ENCODE measurements around the gene P2RY8.
"Not testable (repeated sequence)": the region's sequence is repeated elsewhere in the genome, so short reads cannot be mapped to it uniquely, and the experiment has no call there.

The P2RY8 gene

DNA sequence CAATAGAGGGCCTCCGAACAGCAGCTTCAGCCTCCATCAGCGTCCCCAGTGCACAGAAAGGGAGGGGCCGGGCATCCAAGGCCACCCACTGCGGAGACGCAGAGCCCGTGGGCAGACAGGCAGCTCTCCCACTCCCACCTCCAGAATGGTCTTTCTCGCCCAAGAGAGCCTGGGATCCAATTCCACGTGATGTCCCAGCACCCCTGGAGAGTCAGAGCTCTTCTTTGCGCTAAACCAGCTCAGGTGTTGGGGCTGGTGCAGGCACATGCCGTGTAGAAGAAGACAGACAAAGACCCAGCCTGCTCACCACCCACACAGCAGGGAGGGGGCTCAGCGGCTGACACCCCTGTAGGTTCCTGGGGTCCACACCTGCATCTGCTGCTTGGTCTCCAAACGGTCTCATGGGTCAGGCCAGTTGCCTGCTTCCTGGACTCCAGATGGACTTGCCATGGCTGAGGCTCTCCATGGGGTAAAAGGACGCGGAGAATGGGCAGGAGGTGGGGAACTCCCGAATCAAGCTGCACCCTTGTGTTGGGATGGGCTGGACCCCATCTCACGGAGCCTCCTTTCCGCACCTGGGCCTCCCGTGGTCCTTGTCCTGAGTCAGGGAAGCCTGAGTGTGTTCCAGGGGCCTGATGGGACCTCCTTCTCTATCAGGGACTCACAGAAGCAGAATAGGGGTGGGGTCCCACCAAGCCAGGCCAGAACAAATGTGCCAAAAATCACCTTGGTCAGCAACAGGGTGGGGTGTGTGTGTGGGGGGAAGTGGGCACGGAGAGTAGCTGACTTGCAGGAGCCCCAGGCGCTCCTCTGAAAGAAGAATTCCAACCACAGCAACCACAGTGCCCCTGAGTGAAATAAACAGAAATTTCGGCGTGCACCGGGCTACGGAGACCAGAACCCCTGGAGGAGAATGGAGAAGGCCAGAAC is 72.7 kb downstream of the P2RY8 start:
- DNase-seq (ENCODE audit: low read depth): no peak

DNA sequence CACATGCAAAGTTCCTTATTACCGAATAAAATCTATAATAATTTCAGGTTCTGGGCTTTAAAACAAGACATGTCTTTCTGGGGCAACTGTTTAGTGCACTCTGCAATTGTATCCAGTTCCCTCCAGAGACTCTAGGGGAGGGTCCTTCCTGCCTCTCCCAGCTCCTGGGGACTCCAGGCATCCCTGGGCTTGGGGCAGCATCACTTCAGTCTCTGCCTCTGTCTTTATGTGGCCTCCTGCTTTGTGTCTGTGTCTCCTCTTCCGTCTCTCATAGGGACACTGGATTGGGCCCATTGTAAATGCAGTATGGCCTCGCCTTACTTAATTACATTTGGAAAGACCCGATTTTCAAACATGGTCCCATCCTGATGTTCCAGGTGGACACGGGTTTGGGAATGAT is 73.4 kb downstream of the P2RY8 start:
- no peak for DNase-seq (ENCODE audit: low read depth)

DNA sequence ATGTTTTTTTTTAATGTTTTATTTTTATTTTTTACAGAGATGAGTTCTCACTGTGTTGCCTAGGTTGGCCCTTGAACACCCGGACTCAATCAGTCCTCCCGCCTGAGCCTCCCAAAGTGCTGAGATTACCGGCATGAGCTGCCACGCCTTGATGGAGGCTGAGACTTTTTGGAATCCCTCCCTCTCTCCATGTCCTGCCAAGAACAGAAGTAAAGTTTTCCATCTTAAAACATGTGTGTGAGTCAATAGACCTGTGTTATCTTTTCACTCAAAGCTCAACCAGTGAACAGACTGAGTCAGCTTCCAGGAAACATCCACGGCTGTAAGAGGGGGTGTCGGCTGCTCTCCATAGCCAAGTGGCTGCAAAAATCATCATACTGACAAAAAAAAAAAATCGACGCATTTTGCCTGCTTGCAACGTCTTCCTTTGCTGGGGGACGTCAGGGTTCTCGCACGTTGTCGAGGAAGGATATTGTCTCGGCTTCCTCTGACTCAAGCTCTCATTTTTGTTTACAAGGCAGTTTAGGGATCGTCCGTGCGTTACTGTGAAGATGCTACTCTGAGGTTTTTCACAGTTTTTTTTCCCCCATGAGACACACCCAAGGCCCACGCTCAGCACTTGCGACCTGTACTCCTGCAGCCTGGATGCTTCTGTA is 74.3 kb downstream of the P2RY8 start:
- no peak for DNase-seq (ENCODE audit: low read depth)

DNA sequence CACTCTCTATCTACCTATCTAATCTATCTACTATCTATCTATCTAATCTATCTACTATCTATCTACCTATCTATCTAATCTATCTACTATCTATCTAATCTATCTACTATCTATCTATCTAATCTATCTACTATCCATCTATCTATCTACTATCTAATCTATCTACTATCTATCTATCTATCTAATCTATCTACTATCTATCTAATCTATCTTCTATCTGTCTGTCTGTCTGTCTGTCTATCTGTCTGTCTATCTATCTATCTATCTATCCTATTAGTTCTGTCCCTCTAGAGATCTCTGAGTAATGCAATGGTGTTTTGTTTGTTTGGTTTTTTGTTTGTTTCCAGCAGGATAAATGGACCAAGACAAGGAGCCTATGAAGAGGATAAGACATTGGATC is 74.9 kb downstream of the P2RY8 start:
- DNase-seq (ENCODE audit: low read depth): no peak

DNA sequence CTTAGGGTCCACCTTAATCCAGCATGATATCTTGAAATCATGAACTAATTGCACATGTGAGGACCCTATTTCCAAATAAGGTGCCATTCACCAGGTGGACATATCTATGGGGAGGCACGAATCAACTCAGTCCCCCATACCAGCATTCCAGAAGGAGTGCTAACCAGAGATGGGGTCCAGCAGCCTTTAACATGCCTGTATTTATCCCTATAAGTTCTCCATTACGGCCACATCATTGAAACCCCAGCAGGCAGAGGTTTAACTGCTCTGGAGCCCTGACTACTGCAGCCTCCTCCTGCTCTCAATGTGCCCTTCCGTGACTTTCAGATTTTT is 81.1 kb downstream of the P2RY8 start:
- no peak for DNase-seq (ENCODE audit: low read depth)

DNA sequence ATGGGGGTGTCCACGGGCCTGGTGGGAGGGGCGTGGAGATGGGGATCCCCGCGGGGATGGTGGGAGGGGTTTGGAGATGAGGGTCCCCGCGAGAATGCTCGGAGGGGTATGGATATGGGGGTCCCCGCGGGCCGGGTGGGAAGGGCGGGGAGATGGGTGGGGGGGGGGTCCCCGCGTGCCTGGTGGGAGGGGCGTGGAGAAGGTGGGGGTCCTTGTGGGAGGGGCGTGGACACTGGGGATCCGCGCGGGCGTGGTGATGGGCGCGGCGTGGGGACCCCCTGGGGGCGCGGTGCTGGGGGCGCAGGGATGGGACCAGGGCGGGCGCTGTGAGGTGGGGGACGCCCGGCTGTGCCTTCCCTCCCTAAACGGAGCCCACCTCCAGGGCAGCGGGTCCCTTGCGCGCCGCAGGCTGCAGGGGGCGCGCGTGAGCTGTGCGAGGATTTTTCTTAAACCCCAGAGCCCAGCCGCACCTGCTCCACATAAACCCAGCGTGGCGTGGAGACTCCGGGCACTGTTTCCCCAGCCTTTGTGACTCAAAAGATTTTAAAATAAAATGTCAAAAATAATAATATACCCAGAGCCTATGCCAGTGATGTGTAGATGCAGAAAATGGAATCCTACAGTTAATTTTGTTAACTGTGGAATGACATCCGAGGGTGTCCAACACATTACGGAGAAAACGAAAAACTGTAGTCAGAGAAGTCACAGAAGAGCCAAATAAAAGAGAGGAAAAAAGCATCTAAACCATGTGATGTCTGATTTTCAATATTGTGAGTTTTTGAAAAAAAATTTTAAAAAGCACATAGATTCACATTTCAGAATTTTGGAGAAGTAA is 82.8 kb downstream of the P2RY8 start:
- peak; percentile 90 for DNase-seq (ENCODE audit: low read depth)

DNA sequence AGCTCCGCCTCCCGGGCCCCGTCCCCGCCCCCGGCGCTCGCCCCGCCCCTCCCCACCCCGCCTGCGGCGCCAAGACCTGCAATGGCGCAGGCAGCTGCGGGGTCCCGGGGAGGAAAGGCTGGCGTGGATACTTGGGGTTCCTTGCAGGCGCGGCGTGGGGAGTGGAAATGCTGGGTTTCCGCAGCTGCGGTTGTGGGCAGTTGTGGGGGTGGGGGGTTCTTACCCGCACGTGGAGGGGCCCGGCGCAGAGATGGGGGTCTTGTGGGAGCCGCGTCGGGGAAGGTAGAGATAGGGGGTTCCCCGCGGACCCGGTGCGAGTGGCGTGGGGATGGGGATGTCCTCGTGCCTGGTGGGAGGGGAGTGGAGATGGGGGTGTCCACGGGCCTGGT is 83.6 kb downstream of the P2RY8 start:
- DNase-seq (ENCODE audit: low read depth): no peak

DNA sequence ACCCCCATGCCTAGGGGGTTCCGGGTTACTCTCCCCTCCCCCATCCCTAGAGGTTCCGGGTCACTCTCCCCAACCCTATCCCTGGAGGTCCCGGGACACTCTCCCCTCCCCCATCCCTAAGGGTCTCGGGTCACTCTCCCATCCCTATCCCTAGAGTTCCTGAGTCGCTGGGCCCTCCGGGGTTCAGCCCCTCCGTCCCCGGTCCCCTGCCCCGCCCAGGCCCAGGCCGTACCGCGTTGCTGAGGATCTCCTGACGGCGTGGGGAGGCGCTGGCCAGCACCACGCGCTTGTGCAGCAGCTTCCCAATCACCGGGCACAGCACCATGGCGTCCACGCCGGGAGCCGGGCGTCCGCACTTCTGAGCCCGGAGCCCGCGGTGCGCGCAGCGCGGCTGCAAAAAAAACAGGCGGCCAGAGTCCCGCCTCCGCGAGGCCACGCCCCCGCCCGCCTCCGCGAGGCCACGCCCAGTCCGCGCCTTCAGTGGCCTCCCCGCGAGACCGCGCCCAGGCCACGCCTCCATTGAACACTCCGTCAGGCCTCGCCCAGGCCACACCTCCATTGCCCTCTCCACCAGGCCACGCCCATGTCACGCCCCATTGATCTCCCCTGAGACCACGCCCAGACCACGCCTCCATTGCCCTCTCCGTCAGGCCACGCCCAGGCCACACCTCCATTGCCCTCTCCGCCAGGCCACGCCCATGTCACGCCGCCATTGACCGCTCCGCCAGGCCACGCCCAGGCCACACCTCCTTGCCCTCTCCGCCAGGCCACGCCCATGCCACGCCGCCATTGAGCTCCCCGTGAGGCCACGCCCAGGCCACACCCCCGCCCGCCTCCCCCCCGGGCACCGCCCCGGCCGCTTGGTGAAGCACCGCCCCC is 84.2 kb downstream of the P2RY8 start, which contains the start of gene ASMTL:
Gene ASMTL, minus strand, starts transcription at position 394 of the 879 bp plus-strand sequence. Its CDS starts 69 bp downstream, at position 325.
- peak; percentile 100 for DNase-seq (ENCODE audit: low read depth)

DNA sequence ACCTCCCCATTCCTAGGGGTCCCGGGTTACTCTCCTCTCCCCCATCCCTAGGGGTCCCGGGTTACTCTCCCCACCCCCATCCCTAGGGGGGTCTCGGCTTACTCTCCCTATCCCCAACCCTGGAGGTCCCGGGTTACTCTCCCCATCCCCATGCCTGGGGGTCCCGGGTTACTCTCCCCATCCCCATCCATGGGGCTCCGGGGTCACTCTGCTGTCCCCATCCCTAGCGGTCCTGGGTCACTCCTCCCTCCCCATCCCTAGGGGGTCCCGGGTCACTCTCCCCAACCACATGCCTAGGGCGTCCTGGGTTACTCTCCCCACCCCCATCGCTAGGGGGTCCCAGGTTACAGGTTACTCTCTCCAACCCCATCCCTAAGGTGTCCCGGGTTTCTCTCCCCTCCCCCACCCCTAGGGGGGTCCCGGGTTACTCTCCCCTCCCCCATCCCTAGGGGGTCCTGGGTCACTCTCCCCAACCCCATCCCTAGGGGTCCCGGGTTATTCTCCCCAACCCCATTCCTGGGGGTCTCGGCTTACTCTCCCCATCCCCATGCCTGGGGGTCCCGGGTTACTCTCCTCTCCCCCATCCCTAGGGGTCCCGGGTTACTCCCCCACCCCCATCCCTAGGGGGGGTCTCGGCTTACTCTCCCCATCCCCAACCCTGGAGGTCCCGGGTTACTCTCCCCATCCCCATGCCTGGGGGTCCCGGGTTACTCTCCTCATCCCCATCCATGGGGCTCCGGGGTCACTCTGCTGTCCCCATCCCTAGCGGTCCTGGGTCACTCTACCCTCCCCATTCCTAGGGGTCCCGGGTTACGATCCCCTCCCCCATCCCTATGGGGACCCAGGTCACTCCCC is 85.1 kb downstream of the P2RY8 start:
- DNase-seq (ENCODE audit: low read depth): no peak

DNA sequence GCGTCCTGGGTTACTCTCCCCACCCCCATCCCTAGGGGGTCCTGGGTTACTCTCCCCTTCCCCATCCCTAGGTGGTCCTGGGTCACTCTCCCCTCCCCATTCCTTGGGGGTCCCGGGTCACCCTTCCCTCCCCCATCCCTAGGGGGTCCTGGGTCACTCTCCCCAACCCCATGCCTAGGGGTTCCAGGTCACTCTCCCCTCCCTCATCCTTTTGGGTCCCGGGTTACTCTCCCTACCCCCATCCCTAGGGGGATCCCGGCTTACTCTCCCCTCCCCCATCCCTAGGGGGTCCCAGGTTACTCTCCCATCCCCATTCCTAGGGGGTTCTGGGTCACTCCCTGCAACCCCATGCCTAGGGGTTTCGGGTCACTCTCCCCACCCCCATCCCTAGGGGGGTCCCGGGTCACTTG is 85.7 kb downstream of the P2RY8 start:
- no peak for DNase-seq (ENCODE audit: low read depth)

DNA sequence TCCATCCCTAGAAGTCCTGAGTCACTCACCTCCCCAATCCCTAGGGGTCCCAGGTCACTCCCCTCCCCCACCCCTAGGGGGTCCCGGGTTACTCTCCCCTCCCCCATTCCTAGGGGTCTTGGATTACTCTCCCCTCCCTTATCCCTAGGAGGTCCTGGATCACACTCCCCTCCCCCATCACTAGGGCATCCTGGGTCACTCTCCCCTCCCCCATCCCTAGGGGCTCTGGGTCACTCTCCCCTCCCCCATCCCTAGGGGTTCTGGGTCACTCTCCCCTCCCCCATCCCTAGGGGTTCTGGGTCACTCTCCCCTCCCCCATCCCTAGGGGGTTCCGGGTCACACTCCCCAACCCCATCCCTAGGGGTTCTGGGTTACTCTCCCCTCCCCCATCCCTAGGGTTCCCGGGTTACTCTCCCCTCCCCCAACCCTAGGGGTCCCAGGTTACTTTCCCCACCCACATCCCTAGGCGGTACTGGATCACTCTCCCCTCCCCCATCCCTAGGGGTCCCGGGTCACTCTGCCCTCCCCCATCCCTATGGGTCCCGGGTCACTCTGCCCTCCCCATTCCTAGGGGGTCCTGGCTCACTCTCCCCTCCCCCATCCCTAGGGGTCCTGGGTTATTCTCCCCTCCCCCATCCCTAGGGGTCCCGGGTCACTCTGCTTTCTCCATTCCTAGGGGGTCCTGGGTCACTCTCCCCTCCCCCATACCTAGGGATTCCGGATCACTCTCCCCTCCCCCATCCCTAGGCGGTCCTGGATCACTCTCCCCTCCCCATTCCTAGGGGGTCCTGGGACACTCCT is 86.4 kb downstream of the P2RY8 start:
- DNase-seq (ENCODE audit: low read depth): no peak

DNA sequence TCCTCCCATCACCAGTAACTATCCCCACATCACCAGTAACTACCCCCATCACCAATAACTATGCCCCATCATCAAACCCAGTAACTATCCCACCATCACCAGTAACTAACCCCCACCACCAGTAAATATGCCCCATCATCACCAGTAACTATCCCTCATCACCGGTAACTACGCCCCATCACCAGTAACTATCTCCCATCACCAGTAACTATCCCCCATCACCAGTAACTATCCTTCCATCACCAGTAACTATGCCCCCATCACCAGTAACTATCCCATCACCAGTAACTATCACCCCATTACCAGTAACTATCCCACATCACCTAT is 87.2 kb downstream of the P2RY8 start:
- no peak for DNase-seq (ENCODE audit: low read depth)

DNA sequence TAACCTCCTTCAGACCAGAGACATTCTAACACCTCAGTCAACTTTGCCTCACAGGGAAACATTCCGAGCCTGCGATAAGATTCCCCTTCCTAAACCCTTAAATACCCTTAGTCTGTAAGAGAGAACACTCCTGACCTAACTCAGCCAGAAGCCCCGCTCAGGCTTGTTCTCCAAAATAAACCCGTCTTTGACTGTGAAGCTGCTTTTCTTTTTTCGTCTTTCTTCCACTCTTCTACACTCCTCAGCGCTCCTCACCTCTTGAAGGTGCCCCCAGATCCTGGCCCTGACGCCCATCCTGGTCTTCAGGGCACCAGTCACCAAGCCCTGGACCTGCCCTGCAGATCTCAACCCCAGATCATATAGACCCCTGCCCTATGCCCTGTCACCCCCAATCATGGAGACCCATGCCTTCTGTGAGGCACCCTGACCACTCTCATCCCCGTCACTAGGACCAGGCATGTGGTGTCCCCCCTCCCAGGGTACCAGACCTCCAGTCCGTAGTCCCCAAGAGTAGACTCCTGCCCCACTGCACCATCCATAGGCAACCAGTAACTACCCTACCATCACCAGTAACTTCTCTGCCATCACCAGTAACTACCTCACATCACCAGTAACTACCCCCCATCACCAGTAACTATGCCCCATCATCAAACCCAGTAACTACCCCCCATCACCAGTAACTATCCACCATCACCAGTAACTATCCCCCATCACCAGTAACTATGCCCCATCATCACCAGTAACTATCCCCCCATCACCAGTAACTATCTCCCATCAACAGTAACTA is 87.8 kb downstream of the P2RY8 start:
- no peak for DNase-seq (ENCODE audit: low read depth)

DNA sequence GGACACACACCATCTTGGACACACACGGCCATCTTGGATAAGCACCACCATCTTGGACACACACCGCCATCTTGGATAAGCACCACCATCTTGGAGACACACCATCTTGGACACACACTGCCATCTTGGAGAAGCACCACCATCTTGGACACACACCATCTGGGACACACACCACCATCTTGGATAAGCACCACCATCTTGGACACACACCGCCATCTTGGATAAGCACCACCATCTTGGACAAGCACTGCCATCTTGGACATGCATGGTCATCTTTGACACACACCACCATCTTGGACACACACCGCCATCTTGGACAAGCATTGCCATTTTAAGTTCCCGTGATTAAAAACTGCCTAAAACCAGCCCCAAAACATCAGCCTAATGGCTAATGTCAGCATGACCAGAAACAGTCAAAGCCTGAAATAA is 88.4 kb downstream of the P2RY8 start:
- not testable (repeated sequence) for DNase-seq (ENCODE audit: low read depth)

DNA sequence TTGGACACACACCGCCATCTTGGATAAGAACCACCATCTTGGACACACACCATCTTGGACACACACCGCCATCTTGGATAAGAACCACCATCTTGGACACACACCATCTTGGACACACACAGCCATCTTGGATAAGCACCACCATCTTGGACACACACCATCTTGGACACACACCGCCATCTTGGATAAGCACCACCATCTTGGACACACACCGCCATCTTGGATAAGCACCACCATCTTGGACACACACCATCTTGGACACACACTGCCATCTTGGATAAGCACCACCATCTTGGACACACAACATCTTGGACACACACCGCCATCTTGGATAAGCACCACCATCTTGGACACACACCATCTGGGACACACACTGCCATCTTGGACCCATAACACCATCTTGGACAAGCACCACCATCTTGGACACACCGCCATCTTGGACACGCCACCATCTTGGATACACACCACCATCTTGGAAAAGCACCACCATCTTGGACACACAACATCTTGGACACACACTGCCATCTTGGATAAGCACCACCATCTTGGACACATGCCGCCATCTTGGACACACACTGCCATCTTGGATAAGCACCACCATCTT is 88.9 kb downstream of the P2RY8 start:
- DNase-seq (ENCODE audit: low read depth): not testable (repeated sequence)

DNA sequence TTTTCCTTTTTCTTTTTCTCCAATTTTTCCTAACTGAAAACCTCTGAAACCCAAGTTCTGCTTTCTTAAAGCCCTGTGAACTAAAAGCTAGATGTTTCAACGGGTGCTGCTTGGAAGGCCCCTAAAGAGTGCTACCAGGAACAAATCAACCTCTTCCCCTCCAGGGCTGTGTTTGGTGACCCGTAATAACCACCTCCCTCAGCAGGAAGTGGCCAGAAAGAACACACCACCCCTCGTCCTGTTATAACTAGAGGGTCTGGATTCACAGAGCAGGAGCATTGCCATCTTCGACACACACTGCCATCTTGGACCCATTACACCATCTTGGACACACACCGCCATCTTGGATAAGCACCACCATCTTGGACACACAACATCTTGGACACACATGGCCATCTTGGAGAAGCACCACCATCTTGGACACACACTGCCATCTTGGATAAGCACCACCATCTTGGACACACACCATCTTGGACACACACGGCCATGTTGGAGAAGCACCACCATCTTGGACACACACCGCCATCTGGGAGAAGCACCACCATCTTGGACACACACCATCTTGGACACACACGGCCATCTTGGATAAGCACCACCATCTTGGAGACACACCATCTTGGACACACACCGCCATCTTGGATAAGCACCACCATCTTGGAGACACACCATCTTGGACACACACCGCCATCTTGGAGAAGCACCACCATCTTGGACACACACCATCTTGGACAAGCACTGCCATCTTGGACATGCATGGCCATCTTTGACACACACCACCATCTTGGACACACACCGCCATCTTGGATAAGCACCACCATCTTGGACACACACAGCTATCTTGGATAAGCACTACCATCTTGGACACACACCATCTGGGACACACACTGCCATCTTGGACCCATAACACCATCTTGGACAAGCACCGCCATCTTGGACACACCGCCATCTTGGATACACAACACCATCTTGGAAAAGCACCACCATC is 89.7 kb downstream of the P2RY8 start:
- not testable (repeated sequence) for DNase-seq (ENCODE audit: low read depth)

All from stimulated activated CD8-positive, alpha-beta memory T cell treated with anti-CD3 and anti-CD28 coated beads, Interleukin-15, amount 100 ng/mL, for 1 hour (primary cell).